ENCODE measurements around the gene GYPA. TPM values are rescaled to one million over a fixed set of nuclear protein-coding genes. Genes with fewer than 3 reads are reported as not detected.
"Not testable (repeated sequence)": the region's sequence is repeated elsewhere in the genome, so short reads cannot be mapped to it uniquely, and the experiment has no call there.

GYPA gene
- total RNA-seq (2022) (not detected in 2 replicates), Bru-seq, nascent RNA (not detected), BruChase-seq, experiment 1, labeled RNA remaining after a 2-hour chase (not detected), BruChase-seq, experiment 2, labeled RNA remaining after a 6-hour chase (not detected)
- long read RNA-seq: 0 reads

- H3K27me3 Mint-ChIP-seq (ENCODE audit: insufficient read depth, unreplicated experiment): peaks cover 11% of the 10 kb centered on the region
- intact Hi-C loops (cut with micrococcal nuclease; ENCODE audit: unreplicated experiment); H3K4me1 ChIP-seq; H3K27ac Mint-ChIP-seq (ENCODE audit: unreplicated experiment); H3K27me3 ChIP-seq (replicated peaks; ENCODE audit: control insufficient read depth, insufficient read depth, low read length); BruUV-seq (replicated peaks); H3K4me3 ChIP-seq (ENCODE audit: low read depth, low read length); POLR2A ChIA-PET; H3K9me3 Mint-ChIP-seq (ENCODE audit: unreplicated experiment); H3K4me1 Mint-ChIP-seq (ENCODE audit: low read depth, unreplicated experiment); DNase-seq; H3K4me3 Mint-ChIP-seq (ENCODE audit: unreplicated experiment); CTCF ChIA-PET; H3K36me3 ChIP-seq (ENCODE audit: control insufficient read depth, insufficient read depth, low read length); H3K36me3 Mint-ChIP-seq (ENCODE audit: insufficient read depth, unreplicated experiment); H3K9me3 ChIP-seq: not testable (repeated sequence)
Observed at GRCh38 chr4:144140594-144141295, at the start of gene GYPA. Gene GYPA (minus strand): TSS chr4:144140718. CDS start chr4:144140635, 83 bp downstream.

- POLR2A ChIA-PET: no interaction called here
- Mint-ChIP-seq H3K27ac (ENCODE audit: unreplicated experiment) (no peak overlapping the region), H3K27me3 (ENCODE audit: insufficient read depth, unreplicated experiment) (no peaks in the 10 kb centered on the region), H3K4me3 (ENCODE audit: unreplicated experiment) (no peak overlapping the region), H3K4me1 (ENCODE audit: low read depth, unreplicated experiment) (no peaks in the 10 kb centered on the region), H3K9me3 (ENCODE audit: unreplicated experiment) (no peaks in the 10 kb centered on the region), H3K36me3 (ENCODE audit: insufficient read depth, unreplicated experiment) (no peaks in the 10 kb centered on the region)
- CTCF ChIA-PET: no interaction called here
- Histone ChIP-seq H3K27me3 (replicated peaks; ENCODE audit: control insufficient read depth, insufficient read depth, low read length) (no peaks in the 10 kb centered on the region), H3K4me3 (ENCODE audit: low read depth, low read length) (no peak overlapping the region), H3K9me3 (no peaks in the 10 kb centered on the region), H3K36me3 (ENCODE audit: control insufficient read depth, insufficient read depth, low read length) (no peaks in the 10 kb centered on the region), H3K4me1 (no peaks in the 10 kb centered on the region)
- no TSS peak for BruUV-seq (replicated peaks)
- no peak for DNase-seq
- no peak for TF ChIP-seq CTCF (IDR thresholded peaks at IDR 0.05; ENCODE audit: insufficient read depth in 1 of 2, low read depth in 1 of 2, low read length in 1 of 2, severe bottlenecking in 1 of 2, unreplicated experiment in 1 of 2)
- intact Hi-C loops (cut with micrococcal nuclease; ENCODE audit: unreplicated experiment): no loop called here
Observed at GRCh38 chr4:144190009-144190408, 49.5 kb upstream of the GYPA start.

DNA sequence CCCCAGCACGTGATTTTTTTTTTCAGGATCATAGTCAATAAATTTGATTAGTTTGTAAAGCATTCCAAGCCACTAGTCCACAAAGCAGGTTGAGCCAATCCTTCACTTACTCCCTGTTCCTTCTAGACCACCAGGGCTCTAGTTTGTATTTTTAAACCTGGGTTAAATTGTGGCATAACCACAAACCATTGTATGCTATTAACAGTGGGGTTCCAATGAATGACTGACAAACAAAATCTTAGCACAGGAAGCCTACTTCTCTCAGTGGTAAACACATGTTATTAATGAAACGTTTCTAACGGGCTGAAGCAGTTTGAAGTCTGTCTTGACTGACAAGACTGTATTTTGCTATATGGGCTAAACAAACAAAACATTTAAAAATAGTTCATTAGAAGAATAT, 48.6 kb upstream of the GYPA start:
- no peak for TF ChIP-seq CTCF (IDR thresholded peaks at IDR 0.05; ENCODE audit: insufficient read depth in 1 of 2, low read depth in 1 of 2, low read length in 1 of 2, severe bottlenecking in 1 of 2, unreplicated experiment in 1 of 2)
- no peak overlapping the region for H3K4me3 ChIP-seq (ENCODE audit: low read depth, low read length)
- H3K9me3 Mint-ChIP-seq (ENCODE audit: unreplicated experiment): no peaks in the 10 kb centered on the region
- no peak overlapping the region for H3K27ac Mint-ChIP-seq (ENCODE audit: unreplicated experiment)
- no peak overlapping the region for H3K4me3 Mint-ChIP-seq (ENCODE audit: unreplicated experiment)
- no TSS peak for BruUV-seq (replicated peaks)
- H3K36me3 Mint-ChIP-seq (ENCODE audit: insufficient read depth, unreplicated experiment): no peaks in the 10 kb centered on the region
- no peak for DNase-seq
- H3K27me3 Mint-ChIP-seq (ENCODE audit: insufficient read depth, unreplicated experiment): peaks cover 2% of the 10 kb centered on the region
- ChIA-PET POLR2A (no interaction called here), CTCF (no interaction called here)
- intact Hi-C loops (cut with micrococcal nuclease; ENCODE audit: unreplicated experiment): no loop called here
- H3K9me3 ChIP-seq: no peaks in the 10 kb centered on the region
- H3K27me3 ChIP-seq (replicated peaks; ENCODE audit: control insufficient read depth, insufficient read depth, low read length): no peaks in the 10 kb centered on the region
- H3K4me1 Mint-ChIP-seq (ENCODE audit: low read depth, unreplicated experiment): no peaks in the 10 kb centered on the region
- H3K36me3 ChIP-seq (ENCODE audit: control insufficient read depth, insufficient read depth, low read length): no peaks in the 10 kb centered on the region
- H3K4me1 ChIP-seq: no peaks in the 10 kb centered on the region
